ENCODE measurements around the gene HPCA.

GRCh38 chr1:32871364-32872191, 14.7 kb upstream of the HPCA start:
- TF ChIP-seq CTCF (IDR thresholded peaks at IDR 0.05) (no peak), POLR2AphosphoS5 (IDR thresholded peaks at IDR 0.05) (no peak)
